GM21381 (cell line): ENCODE data around the gene RBM19.

Source experiments
- ATAC-seq: cut with Tn5 transposase; IDR thresholded peaks from one replicate; pipeline ENCODE4 v1.9.1; 2021; ENCODE audit warnings: mild to moderate bottlenecking, moderate library complexity; ENCODE audit not compliant: unreplicated experiment

Gene RBM19

GRCh38 chr12:113841786-113842185, 124.3 kb downstream of the RBM19 start:
- no peak for ATAC-seq

GRCh38 chr12:113840401-113841042, 125.6 kb downstream of the RBM19 start:
- no peak for ATAC-seq

GRCh38 chr12:113838896-113839295, 127.2 kb downstream of the RBM19 start:
- ATAC-seq = no peak

GRCh38 chr12:113837528-113838296, 128.4 kb downstream of the RBM19 start:
- no peak for ATAC-seq

- no peak for ATAC-seq
Measured at GRCh38 chr12:113837084-113837483, 129.0 kb downstream of the RBM19 start.

GRCh38 chr12:113835896-113836295, 130.2 kb downstream of the RBM19 start:
- ATAC-seq = no peak

- no peak for ATAC-seq
Measured at GRCh38 chr12:113835433-113835832, 130.7 kb downstream of the RBM19 start.

GRCh38 chr12:113833422-113833821, 132.7 kb downstream of the RBM19 start:
- ATAC-seq = no peak

GRCh38 chr12:113831476-113831875, 134.6 kb downstream of the RBM19 start:
- ATAC-seq = no peak

- ATAC-seq = no peak
Measured at GRCh38 chr12:113831016-113831415, 135.1 kb downstream of the RBM19 start.

- no peak for ATAC-seq
Measured at GRCh38 chr12:113829212-113829611, 136.9 kb downstream of the RBM19 start.

GRCh38 chr12:113827539-113828114, 138.5 kb downstream of the RBM19 start:
- ATAC-seq = no peak

- no peak for ATAC-seq
Measured at GRCh38 chr12:113826805-113827538, 139.2 kb downstream of the RBM19 start.

- ATAC-seq = no peak
Measured at GRCh38 chr12:113825705-113826104, 140.4 kb downstream of the RBM19 start.

GRCh38 chr12:113823816-113824215, 142.3 kb downstream of the RBM19 start:
- no peak for ATAC-seq

GRCh38 chr12:113823016-113823415, 143.1 kb downstream of the RBM19 start:
- no peak for ATAC-seq

- ATAC-seq = no peak
Measured at GRCh38 chr12:113820842-113821241, 145.3 kb downstream of the RBM19 start.

- no peak for ATAC-seq
Measured at GRCh38 chr12:113820309-113820708, 145.8 kb downstream of the RBM19 start.

- ATAC-seq = no peak
Measured at GRCh38 chr12:113819495-113819894, 146.6 kb downstream of the RBM19 start.

- ATAC-seq = no peak
Measured at GRCh38 chr12:113818833-113819232, 147.3 kb downstream of the RBM19 start.

GRCh38 chr12:113818283-113818682, 147.8 kb downstream of the RBM19 start:
- no peak for ATAC-seq
